IMR-90 (cell line): Measurements from ENCODE around the gene KRTAP4-5. TPM values are rescaled to one million over a fixed set of nuclear protein-coding genes. Genes with fewer than 3 reads are reported as not detected.

Experiments
- ATAC-seq: fragments of 200-7000 bp; cut with Tn5 transposase; 2 replicates; pipeline ENCODE4 v1.9.1; 2020; ENCODE audit warnings: low read depth, mild to moderate bottlenecking, moderate library complexity
- BruUV-seq: library from RNA; stranded (reverse); fragments of 400-500 nt; replicated peaks from 2 replicates; lab custom pipeline; 2021; lab: Mats Ljungman, UMichigan
- CTCF ChIA-PET: fragments of 300-600 bp; formaldehyde crosslinking; extraction: SDS; loops from one replicate; lab custom pipeline; 2021; ENCODE audit warnings: antibody characterized with exemption; lab: Yijun Ruan, JAX
- POLR2A ChIA-PET: fragments of 300-600 bp; sonication (Branson Sonifier 250); formaldehyde crosslinking; loops from one replicate; lab custom pipeline; 2022; ENCODE audit warnings: antibody characterized with exemption; ENCODE audit not compliant: unreplicated experiment; lab: Charles Lee
- DNase-seq: peaks from one replicate; pipeline ENCODE4 v3.0.0; 2013
- H2AFZ ChIP-seq: replicated peaks from 2 replicates; pipeline ENCODE3; 2013; ENCODE audit warnings: low read length, mild to moderate bottlenecking; ENCODE audit not compliant: poor library complexity
- H2AK5ac ChIP-seq: 2 replicates; pipeline ENCODE4 v1.6.1; 2013; ENCODE audit warnings: low read depth, low read length, inconsistent platforms
- H2AK9ac ChIP-seq: replicated peaks from 2 replicates; pipeline ENCODE3; 2013; ENCODE audit warnings: mild to moderate bottlenecking, low read depth, low read length, moderate library complexity; ENCODE audit not compliant: poor library complexity
- H2BK120ac ChIP-seq: 2 replicates; pipeline ENCODE4 v1.6.1; 2013; ENCODE audit warnings: low read depth, low read length, inconsistent platforms
- H2BK15ac ChIP-seq: 3 replicates; pipeline ENCODE4 v1.6.1; 2013; ENCODE audit warnings: low read depth, low read length, inconsistent platforms
- H2BK20ac ChIP-seq: 2 replicates; pipeline ENCODE4 v1.6.1; 2013; ENCODE audit warnings: low read depth, mild to moderate bottlenecking, inconsistent platforms, low read length, moderate library complexity
- H2BK5ac ChIP-seq: 2 replicates; pipeline ENCODE4 v1.6.1; 2013; ENCODE audit warnings: mild to moderate bottlenecking, low read depth, low read length, inconsistent platforms; ENCODE audit not compliant: poor library complexity, severe bottlenecking
- H3K14ac ChIP-seq: replicated peaks from 2 replicates; pipeline ENCODE4 v1.6.1; 2013; ENCODE audit warnings: low read depth, low read length, inconsistent platforms
- H3K18ac ChIP-seq: 2 replicates; pipeline ENCODE4 v1.6.1; 2013; ENCODE audit warnings: low read depth, low read length, control low read depth
- H3K23ac ChIP-seq: 2 replicates; pipeline ENCODE4 v1.6.1; 2013; ENCODE audit warnings: low read depth, low read length, inconsistent platforms
- H3K27ac ChIP-seq: 2 replicates; pipeline ENCODE4 v1.5.1; 2013; ENCODE audit warnings: mild to moderate bottlenecking, control low read depth, low read length; ENCODE audit not compliant: insufficient read depth
- H3K27me3 ChIP-seq: 2 replicates; pipeline ENCODE4 v1.6.1; 2013; ENCODE audit warnings: low read length; ENCODE audit not compliant: control insufficient read depth, insufficient read depth
- H3K36me3 ChIP-seq: 2 replicates; pipeline ENCODE4 v1.6.1; 2013; ENCODE audit warnings: low read length, mixed read lengths; ENCODE audit not compliant: control insufficient read depth, insufficient read depth
- H3K4ac ChIP-seq: 2 replicates; pipeline ENCODE4 v1.6.1; 2013; ENCODE audit warnings: low read depth, low read length, inconsistent platforms
- H3K4me1 ChIP-seq: 2 replicates; pipeline ENCODE4 v1.6.1; 2013; ENCODE audit warnings: low read length, mixed read lengths; ENCODE audit not compliant: control insufficient read depth, insufficient read depth
- H3K4me2 ChIP-seq: 2 replicates; pipeline ENCODE4 v1.6.1; 2013; ENCODE audit warnings: low read depth, mild to moderate bottlenecking, control low read depth, low read length, moderate library complexity
- H3K4me3 ChIP-seq: 2 replicates; pipeline ENCODE4 v1.5.1; 2013; ENCODE audit warnings: low read depth, mild to moderate bottlenecking, control low read depth, low read length, moderate library complexity; ENCODE audit not compliant: insufficient read depth
- H3K56ac ChIP-seq: 2 replicates; pipeline ENCODE4 v1.6.1; 2013; ENCODE audit warnings: low read length, inconsistent platforms; ENCODE audit not compliant: insufficient read depth; ENCODE audit errors: extremely low read depth
- H3K79me1 ChIP-seq, 2 experiments: 2 replicates each; pipeline ENCODE4 v1.6.1; 2013; ENCODE audit warnings: low read length in 2 of 2, inconsistent platforms in 1 of 2, low read depth in 1 of 2
- H3K9ac ChIP-seq: 2 replicates; pipeline ENCODE4 v1.6.1; 2013; ENCODE audit warnings: low read depth, low read length, control low read depth
- H3K9me1 ChIP-seq: 2 replicates; pipeline ENCODE4 v1.6.1; 2013; ENCODE audit warnings: low read length, inconsistent platforms; ENCODE audit not compliant: insufficient read depth
- H3K9me3 ChIP-seq: 2 replicates; pipeline ENCODE4 v1.6.1; 2013; ENCODE audit warnings: low read length; ENCODE audit not compliant: control insufficient read depth, insufficient read depth
- H4K20me1 ChIP-seq: 2 replicates; pipeline ENCODE4 v1.6.1; 2013; ENCODE audit warnings: low read length, inconsistent platforms; ENCODE audit not compliant: insufficient read depth
- H4K5ac ChIP-seq: 2 replicates; pipeline ENCODE4 v1.6.1; 2013; ENCODE audit warnings: mild to moderate bottlenecking, low read depth, low read length, control low read depth
- H4K8ac ChIP-seq, 2 experiments: 2 replicates each; pipeline ENCODE4 v1.6.1; 2013; ENCODE audit warnings: low read depth in 2 of 2, low read length in 2 of 2, control low read depth in 1 of 2, inconsistent platforms in 1 of 2
- H4K91ac ChIP-seq: 2 replicates; pipeline ENCODE4 v1.6.1; 2013; ENCODE audit warnings: low read depth, low read length, inconsistent platforms; ENCODE audit not compliant: insufficient read depth
- BHLHE40 ChIP-seq: fragments of 150-350 bp; IDR thresholded peaks from 2 replicates; pipeline ENCODE4 v1.6.1; 2016; ENCODE audit warnings: mild to moderate bottlenecking, low read depth, low read length
- CEBPB ChIP-seq: IDR thresholded peaks from 2 replicates; pipeline ENCODE4 v1.6.1; 2012; ENCODE audit warnings: low read depth, low read length, improper control_type of control experiment
- CHD1 ChIP-seq: IDR thresholded peaks from 2 replicates; pipeline ENCODE4 v1.6.1; 2012; ENCODE audit warnings: low read depth, low read length, improper control_type of control experiment
- CTCF ChIP-seq: conservative IDR thresholded peaks from 2 replicates; pipeline ENCODE4 v1.5.1; 2012; ENCODE audit warnings: mild to moderate bottlenecking, low read depth, low read length, improper control_type of control experiment
- FOS ChIP-seq: fragments of 150-350 bp; IDR thresholded peaks from 2 replicates; pipeline ENCODE4 v1.6.1; 2016; ENCODE audit warnings: low read depth, low read length
- MAFK ChIP-seq: IDR thresholded peaks from 2 replicates; pipeline ENCODE4 v1.6.1; 2012; ENCODE audit warnings: low read depth, low read length, improper control_type of control experiment
- MXI1 ChIP-seq: IDR thresholded peaks from 2 replicates; pipeline ENCODE4 v1.6.1; 2012; ENCODE audit warnings: low read depth, mild to moderate bottlenecking, low read length, moderate library complexity, borderline replicate concordance
- NFE2L2 ChIP-seq: fragments of 150-350 bp; IDR thresholded peaks from 2 replicates; pipeline ENCODE4 v1.6.1; 2016; ENCODE audit warnings: low read depth, mild to moderate bottlenecking, low read length
- POLR2A ChIP-seq: IDR thresholded peaks from 2 replicates; pipeline ENCODE4 v1.6.1; 2012; ENCODE audit warnings: mild to moderate bottlenecking, low read depth, low read length
- RAD21 ChIP-seq: IDR thresholded peaks from 2 replicates; pipeline ENCODE4 v1.6.1; 2012; ENCODE audit warnings: low read length, improper control_type of control experiment
- RCOR1 ChIP-seq: IDR thresholded peaks from 2 replicates; pipeline ENCODE4 v1.6.1; 2012; ENCODE audit warnings: mild to moderate bottlenecking, low read length, improper control_type of control experiment; ENCODE audit not compliant: insufficient replicate concordance
- RFX5 ChIP-seq: IDR thresholded peaks from 2 replicates; pipeline ENCODE4 v1.8.0; 2012; ENCODE audit warnings: low read depth, mild to moderate bottlenecking, low read length, moderate library complexity
- SMC3 ChIP-seq: fragments of 150-350 bp; IDR thresholded peaks from 2 replicates; pipeline ENCODE4 v1.6.1; 2016; ENCODE audit warnings: low read depth, mild to moderate bottlenecking, antibody characterized with exemption, low read length, moderate library complexity
- WGBS, 2 experiments: methylation state at CpG; one replicate each; pipeline versions ENCODE4 v1.1.5 to v1.1.7; 2013; ENCODE audit warnings: missing lambda C conversion rate in 2 of 2; ENCODE audit not compliant: insufficient read length in 1 of 2; ENCODE audit errors: extremely low coverage in 2 of 2; 5-methylcytosine and 5-hydroxymethylcytosine counted together
- dilution Hi-C: fragments of 300-500 bp; cut with HindIII; formaldehyde crosslinking; loops from one replicate; pipeline ENCODE4 v1.14.3; 2018; ENCODE audit warnings: low sequenced_read_pairs; ENCODE audit not compliant: unreplicated experiment
- in situ Hi-C: fragments of 300-500 bp; cut with MboI; formaldehyde crosslinking; loops from 3 replicates; pipeline ENCODE4 v1.14.3; 2019; ENCODE audit warnings: low sequenced_read_pairs, inconsistent platforms, mixed read lengths
- intact Hi-C: fragments of 100-400 bp; cut with micrococcal nuclease; formaldehyde crosslinking; loops from 2 replicates; pipeline ENCODE4 v1.10.0; 2022
- polyA plus RNA-seq, 3 experiments: library from polyadenylated mRNA; depleted of rRNA; stranded (reverse); fragments of >200 nt; gene quantifications; 2 replicates each; pipeline ENCODE4 v1.2.3, GENCODE V29; 2012; ENCODE audit warnings: low replicate concordance in 1 of 3
- total RNA-seq: library from RNA; depleted of rRNA; stranded (reverse); fragments of >200 nt; gene quantifications from 2 replicates; pipeline ENCODE4 v1.2.3, GENCODE V29; 2012
- TF ChIP-seq, protein P1 (sequence below): fragments of 150-350 bp; IDR thresholded peaks from 2 replicates; pipeline ENCODE4 v1.6.1; 2017; ENCODE audit warnings: mild to moderate bottlenecking, antibody characterized with exemption, low read length, low read depth

KRTAP4-5 gene
- total and polyA plus RNA-seq, 2 of the 4 experiments (the other 2 are of a cell fraction) = not detected

DNA sequence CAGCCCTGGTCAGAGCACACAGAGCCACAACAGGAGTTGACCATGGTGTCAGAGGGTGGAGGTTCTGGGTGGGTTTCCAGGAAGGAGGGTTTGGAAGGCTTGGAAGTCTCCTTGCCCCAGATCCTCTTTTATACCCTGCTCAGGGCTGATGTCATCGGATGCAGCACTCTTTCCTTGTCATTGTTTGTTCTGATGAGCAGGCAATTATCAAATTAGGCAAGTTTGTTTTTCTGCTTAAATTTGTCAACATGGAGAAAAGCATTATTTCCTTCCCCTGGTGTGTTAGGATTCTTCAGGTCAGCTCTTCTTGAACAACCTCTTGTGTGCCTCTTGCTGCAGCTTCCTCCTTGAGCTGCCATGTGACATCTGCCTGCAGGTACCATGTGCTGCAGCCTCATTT is 11.0 kb upstream of the KRTAP4-5 start, which contains the start of gene KRTAP4-4:
Gene KRTAP4-4, minus strand, starts transcription at position 101 of the 400 bp plus-strand sequence. Its CDS starts 57 bp downstream, at position 44.
- Histone ChIP-seq H2AFZ (no peak within 1 kb of the TSS), H3K4ac (no peak within 1 kb of the TSS), H3K9me1 (no peaks in the 10 kb centered on the region), H3K18ac (no peak within 1 kb of the TSS), H2AK9ac (no peak within 1 kb of the TSS), H2AK5ac (peak within 1 kb of the TSS; percentile 26; the same call in 1 of the 2 replicates), H2BK5ac (no peak within 1 kb of the TSS), H3K27me3 (no peaks in the 10 kb centered on the region; the same call in 1 of the 2 replicates), H3K9me3 (no peaks in the 10 kb centered on the region), H3K79me1 (no peaks in the 10 kb centered on the region), H4K8ac (no peak within 1 kb of the TSS), H2BK120ac (no peak within 1 kb of the TSS), H3K56ac (no peak within 1 kb of the TSS), H3K4me3 (no peak within 1 kb of the TSS), H3K9ac (no peak within 1 kb of the TSS), H4K91ac (no peak within 1 kb of the TSS), H4K20me1 (no peaks in the 10 kb centered on the region), H3K4me2 (no peak within 1 kb of the TSS), H3K36me3 (no peaks in the 10 kb centered on the region), H2BK15ac (no peak within 1 kb of the TSS), H3K23ac (no peak within 1 kb of the TSS), H2BK20ac (no peak within 1 kb of the TSS), H3K14ac (no peak within 1 kb of the TSS), H4K5ac (no peak within 1 kb of the TSS), H3K27ac (no peak within 1 kb of the TSS), H3K4me1 (no peaks in the 10 kb centered on the region)
- in situ Hi-C loops (no loop called here), dilution Hi-C loops (no loop called here), intact Hi-C loops (no loop called here)
- ChIA-PET POLR2A (no interaction called here), CTCF (no interaction called here)
- WGBS, 2 experiments = no CpG with 5 or more reads among the region's 1 CpG
- DNase-seq = no peak
- no peak for TF ChIP-seq CHD1
- TF ChIP-seq SMC3 = no peak
- TF ChIP-seq FOS = no peak
- no peak for TF ChIP-seq RFX5
- no peak for TF ChIP-seq MAFK
- TF ChIP-seq RCOR1 = no peak
- TF ChIP-seq RAD21 = no peak
- no peak for TF ChIP-seq CEBPB
- no peak for TF ChIP-seq MXI1
- no peak for TF ChIP-seq NFE2L2
- TF ChIP-seq, protein P1, sequence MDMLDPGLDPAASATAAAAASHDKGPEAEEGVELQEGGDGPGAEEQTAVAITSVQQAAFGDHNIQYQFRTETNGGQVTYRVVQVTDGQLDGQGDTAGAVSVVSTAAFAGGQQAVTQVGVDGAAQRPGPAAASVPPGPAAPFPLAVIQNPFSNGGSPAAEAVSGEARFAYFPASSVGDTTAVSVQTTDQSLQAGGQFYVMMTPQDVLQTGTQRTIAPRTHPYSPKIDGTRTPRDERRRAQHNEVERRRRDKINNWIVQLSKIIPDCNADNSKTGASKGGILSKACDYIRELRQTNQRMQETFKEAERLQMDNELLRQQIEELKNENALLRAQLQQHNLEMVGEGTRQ = no peak
- TF ChIP-seq CTCF = no peak
- no peak for TF ChIP-seq POLR2A
- TF ChIP-seq BHLHE40 = no peak
- no peak for ATAC-seq
- no TSS peak for BruUV-seq
